Suppressor macrophage (primary cell): ENCODE measurements around the gene ARAP3.

Source experiments
- DNase-seq, 4 experiments: peaks; one replicate each; pipeline ENCODE4 v3.0.0-alpha.2; 2020 to 2022

ARAP3 gene

DNA sequence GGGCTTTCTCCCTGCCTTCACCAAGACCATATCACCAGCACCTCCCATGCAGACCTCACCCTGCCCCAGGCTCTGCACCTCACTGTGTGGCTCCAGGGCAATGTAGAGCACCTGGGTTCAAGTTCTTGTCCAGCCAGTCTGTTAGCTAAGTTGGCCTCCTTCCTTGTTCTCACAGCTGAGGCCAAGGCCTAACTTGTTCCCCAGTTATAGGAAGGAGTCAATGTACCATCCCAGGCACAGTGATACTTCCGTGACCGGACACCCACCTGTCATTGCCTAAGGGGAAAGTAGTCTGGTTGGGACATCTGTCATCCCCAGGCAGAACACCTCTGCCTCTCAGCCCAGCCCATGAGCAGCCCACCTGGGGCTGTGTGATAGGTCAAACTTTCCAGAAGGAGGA lies 14.4 kb upstream of the ARAP3 start:
- no peak for DNase-seq

- DNase-seq: no peak
Measured at GRCh38 chr5:141695627-141696215, 13.7 kb upstream of the ARAP3 start.

GRCh38 chr5:141694479-141694878 lies 12.4 kb upstream of the ARAP3 start:
- DNase-seq: no peak

GRCh38 chr5:141692919-141693725 lies 11.1 kb upstream of the ARAP3 start:
- peak; percentile 36 to 70 (median 60) for DNase-seq

DNA sequence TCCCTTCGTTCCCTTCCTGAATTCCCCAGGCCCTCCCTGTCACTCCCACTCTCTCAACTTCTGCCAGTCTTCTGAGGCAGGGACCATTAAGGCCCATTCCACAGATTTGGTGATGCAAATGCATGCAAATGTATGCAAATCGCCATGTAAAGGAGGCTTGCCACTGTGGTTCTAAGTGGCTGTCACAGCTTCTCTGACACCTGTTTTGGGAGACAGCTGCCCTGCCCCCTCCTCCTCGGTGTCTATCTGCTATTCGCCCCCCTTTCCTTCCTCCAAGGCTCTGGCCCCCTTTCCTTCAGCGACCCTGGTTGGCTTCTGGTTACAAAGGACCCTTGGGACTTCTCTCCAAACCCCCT lies 10.5 kb upstream of the ARAP3 start:
- no peak for DNase-seq

DNA sequence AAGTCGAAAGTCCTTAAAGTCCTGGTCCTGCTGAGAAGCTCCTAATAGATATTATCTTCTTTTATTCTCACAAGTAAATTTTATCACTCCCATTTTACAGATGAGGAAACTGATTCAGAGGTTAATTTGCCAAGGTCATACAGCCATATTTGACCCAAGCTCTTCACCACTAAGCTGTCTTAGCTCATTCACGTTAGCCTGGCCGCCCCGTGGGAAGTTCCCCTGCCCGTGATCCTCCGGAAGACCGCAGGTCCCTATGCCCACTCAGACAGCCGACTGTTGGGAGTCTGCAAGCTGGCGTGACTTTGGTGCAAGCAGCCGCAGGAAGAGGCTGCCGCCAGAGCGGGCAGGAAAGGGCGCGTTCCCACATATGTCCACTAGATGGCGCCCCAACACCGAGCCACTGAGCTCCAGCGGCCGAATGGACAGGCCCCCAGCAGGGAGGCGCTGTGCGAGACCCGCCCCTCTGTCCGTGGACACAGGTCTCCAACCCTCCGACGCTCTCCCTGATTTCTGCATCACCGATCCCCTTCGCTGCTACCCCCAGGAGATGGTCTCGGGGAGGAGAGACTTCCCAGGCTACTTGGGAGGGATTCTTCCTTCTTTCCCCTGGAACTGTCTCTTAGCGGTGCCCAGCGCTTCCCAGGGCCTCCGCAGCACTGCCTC lies 10.0 kb upstream of the ARAP3 start:
- peak; percentile 88 to 95 (median 92) for DNase-seq

GRCh38 chr5:141691286-141691866 lies 9.3 kb upstream of the ARAP3 start:
- peak; percentile 39 to 76 (median 62) for DNase-seq

DNA sequence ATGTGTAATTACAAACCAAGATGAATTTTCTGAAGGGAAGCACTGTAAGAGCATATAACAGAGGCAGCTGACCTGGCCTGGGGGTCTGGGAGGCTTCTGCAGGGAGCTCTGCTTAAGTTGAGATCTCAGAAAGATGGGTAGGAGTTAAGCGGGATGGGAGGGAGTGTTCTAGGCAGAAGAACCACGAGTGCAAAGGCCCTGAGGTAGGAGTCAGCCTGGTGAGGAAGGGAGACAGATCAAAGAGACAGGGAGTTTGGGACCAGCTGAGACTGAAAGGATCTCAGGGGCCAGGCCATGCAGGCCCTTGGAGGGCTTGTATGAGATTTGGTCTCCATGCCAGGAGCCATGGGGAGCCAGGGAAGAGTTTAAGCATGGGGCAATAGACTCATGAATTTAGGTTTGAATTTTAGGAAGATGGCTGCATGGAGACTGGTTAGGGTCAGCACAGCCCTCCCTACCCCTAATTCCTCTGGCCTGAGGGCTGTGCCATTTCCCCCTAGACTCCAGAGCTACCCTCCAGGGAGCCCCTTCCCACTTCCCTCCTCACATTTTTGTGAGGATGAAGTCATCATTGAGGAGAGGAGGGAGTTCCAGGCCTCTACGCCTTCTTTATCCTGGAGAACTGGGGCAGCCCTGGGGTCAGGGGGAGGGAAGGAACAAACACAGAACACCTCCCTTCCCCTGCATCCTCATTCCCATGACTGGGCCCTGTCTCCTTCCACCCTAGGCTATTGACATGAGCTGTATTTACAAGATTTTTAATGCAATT lies 4.8 kb upstream of the ARAP3 start:
- DNase-seq: no peak

GRCh38 chr5:141685591-141685990 lies 3.6 kb upstream of the ARAP3 start:
- DNase-seq: peak in 3 of 4 experiments; percentile 24 to 59 (median 55)

DNA sequence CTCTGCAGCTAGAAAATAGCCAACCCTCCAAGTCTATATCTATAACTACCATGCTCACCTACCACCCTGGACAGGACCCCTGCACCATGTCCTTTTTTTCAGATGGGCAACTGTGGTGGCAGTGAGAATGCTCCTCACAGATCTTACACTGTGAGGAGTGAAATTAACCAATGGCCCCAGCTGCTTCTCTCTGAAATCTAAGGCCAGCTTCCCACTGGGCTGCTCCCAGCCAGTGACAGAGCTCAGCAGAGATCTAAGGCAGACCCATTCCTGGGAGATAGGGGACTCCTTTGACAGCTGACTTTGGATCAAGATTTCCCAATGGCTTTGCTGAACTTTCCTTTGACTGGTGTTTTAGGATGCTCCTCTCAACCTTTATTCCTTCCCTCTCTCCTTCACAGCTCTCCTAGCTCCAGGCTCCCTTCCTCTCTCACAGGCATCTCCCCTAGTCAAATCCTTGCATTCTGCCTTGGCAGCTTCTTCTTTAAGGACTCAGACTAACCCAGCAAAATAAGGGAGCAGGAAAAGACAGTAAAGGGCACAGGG lies 1.6 kb upstream of the ARAP3 start:
- peak in 1 of 4 experiments; percentile 28 for DNase-seq

DNA sequence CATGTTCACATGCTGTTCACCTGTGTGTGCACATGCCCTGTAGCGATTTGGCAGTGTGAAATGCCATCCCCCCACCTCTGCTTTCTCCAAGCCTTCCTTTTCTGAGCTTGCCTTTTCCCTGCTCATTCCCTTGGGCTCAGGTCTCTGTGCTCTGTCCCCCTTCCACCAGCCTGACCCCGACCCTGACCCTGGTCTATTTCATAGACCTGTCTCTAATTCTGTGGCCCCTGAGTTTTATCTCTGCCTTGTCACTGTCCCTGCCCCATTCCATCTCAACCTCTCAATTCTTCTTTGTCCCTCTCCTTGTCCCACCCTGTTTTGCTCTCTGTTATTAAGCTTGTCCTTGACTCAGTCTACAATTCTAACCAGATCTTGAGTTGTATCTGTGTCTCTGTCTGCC lies 735 bp downstream of the ARAP3 start:
- no peak for DNase-seq

- DNase-seq: peak in 1 of 4 experiments; percentile 55
Measured at GRCh38 chr5:141680751-141681201, 1.3 kb downstream of the ARAP3 start.

GRCh38 chr5:141680178-141680577 lies 1.9 kb downstream of the ARAP3 start:
- no peak for DNase-seq

DNA sequence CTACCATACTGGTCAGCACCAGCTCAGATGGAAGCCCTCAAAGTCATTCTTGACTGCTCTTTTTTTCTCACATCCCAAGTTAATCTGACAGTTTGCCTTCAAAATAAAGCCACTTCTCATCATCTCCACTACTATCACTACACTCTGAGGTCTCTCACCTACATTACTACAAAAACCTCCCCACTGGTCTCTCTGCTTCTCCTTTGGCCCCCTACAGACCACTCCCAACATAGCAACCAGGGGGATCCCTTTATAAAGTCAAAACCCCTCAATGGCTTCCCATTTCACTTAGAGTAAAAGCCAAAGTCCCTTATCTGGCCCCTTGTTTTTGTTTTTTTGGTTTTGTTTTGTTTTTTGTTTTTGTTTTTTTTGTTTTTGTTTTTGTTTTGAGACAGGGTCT lies 4.6 kb downstream of the ARAP3 start:
- DNase-seq: no peak

GRCh38 chr5:141675672-141676071 lies 6.4 kb downstream of the ARAP3 start:
- no peak for DNase-seq

- no peak for DNase-seq
Measured at GRCh38 chr5:141674747-141675146, 7.3 kb downstream of the ARAP3 start.

DNA sequence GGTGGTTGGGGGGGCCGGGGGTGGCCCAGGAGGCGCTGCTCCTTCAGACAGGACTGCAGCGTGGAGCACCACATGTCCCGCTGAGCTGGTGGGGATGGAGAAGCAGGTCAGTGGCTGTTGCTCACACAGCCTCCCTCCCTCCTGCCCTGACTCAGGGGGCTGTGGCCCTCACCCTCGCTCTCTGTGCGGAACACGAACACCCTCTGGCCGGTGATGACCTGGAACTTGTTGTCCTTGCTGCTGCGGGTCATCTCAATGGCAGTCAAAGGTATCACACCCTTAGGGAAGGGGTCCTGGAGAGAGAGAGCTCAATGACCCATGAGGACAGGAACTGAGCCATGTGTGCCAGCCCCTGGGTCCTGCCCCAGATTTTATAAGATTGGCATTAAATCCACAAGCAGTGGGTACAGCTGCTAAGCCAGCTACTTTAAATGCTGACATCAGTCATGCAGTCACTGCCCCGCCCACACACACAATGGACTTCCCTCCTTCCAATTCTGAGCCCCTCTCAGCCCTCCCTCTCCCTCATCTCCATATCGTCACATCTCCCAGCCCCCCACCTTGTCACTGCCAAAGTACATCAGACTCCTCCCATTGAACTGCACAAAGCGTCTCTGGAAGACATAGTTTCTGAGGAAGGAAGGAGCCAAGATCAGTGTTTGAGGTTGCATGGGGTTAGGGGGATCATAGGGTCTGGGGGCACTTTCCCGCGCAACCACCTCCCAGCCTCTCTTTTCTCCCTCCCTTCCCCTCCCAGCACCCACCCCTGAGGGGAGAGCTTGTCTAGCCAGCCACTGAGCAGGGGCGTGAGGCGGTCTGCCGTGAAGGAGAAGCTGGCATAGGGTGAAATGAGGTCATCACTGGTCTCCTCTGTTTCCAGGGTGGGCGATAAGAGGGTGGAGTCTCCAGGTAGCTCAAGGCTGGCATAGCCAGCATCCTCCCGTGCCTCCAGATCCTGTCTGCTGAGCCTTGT lies 8.9 kb downstream of the ARAP3 start:
- peak in 2 of 4 experiments; percentile 64 to 68 for DNase-seq

DNA sequence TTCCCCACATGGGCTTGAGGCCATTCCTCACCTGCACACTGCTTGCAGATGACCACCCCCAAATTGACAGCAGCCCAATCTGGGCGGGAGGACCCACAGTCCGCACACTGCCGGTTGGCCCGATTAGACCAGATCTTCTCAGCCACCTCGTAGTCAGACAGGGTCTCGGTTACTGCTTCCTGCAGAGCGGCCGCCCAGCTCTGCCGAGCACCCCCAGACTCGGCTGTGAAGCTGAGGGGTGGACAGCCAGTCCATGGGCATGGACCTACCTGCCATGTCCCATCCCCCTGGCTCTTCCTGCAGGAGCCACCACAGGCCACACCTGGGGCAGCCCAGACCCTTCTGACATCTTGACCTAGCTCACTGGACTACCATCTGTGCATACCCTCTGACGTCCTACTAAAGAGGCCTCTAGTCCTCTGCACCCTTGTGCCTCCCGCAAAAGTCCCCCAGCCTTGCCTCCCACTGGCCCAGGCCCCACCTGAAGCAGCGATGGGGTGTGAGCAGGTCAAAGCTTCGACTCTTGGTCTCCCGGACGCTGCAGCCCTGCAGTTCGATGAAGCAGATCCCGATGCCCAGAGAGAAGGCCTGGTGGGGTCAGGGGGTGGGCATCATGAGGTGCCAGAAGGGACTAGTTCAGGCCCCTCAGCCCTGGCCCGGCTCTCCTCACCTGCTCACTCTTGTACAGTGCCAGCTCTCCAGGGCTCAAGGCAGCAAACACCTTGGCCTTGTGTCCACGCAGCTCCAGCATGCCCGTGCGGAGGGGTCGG lies 9.8 kb downstream of the ARAP3 start:
- DNase-seq: no peak

- peak in 3 of 4 experiments; percentile 36 to 54 (median 52) for DNase-seq
Measured at GRCh38 chr5:141669520-141669919, 12.5 kb downstream of the ARAP3 start.
